VCaP (cell line): ENCODE measurements around the gene COL6A1.

Experiments
- H3K27ac ChIP-seq: fragments of 450-650 bp; 2 replicates; pipeline ENCODE4 v1.5.1; 2017
- CTCF ChIP-seq: fragments of 450-650 bp; conservative IDR thresholded peaks from 2 replicates; pipeline ENCODE4 v1.5.1; 2017; ENCODE audit warnings: mild to moderate bottlenecking, moderate library complexity

Gene COL6A1

GRCh38 chr21:46051379-46051770 lies 69.8 kb downstream of the COL6A1 start:
- no peak for TF ChIP-seq CTCF
- H3K27ac ChIP-seq = no peak overlapping the region

- TF ChIP-seq CTCF = no peak
- H3K27ac ChIP-seq = no peak overlapping the region
These were observed 70.5 kb downstream of the COL6A1 start for GRCh38 chr21:46051821-46052675.

- TF ChIP-seq CTCF = no peak
- H3K27ac ChIP-seq = no peak overlapping the region
These were observed 71.4 kb downstream of the COL6A1 start for GRCh38 chr21:46052703-46053651.

GRCh38 chr21:46054031-46054430 lies 72.5 kb downstream of the COL6A1 start:
- TF ChIP-seq CTCF = no peak
- no peak overlapping the region for H3K27ac ChIP-seq

GRCh38 chr21:46054451-46054881 lies 72.9 kb downstream of the COL6A1 start:
- no peak overlapping the region for H3K27ac ChIP-seq
- no peak for TF ChIP-seq CTCF
